HepG2 (cell line): ENCODE results near the gene SMARCA2. TPM values are rescaled to one million over a fixed set of nuclear protein-coding genes. Genes with fewer than 3 reads are reported as not detected.
A peak's percentile ranks its signal among the peaks of the same experiment; 100 is the strongest.

Experiments used
- ATAC-seq: fragments of 200-7000 bp; cut with Tn5 transposase; 3 replicates; pipeline ENCODE4 v1.9.1; 2020; ENCODE audit warnings: mild to moderate bottlenecking, moderate library complexity
- BruUV-seq: library from RNA; stranded (reverse); fragments of 400-500 nt; replicated peaks from 2 replicates; lab custom pipeline; 2021; lab: Mats Ljungman, UMichigan
- CTCF ChIA-PET: fragments of 300-600 bp; formaldehyde crosslinking; extraction: SDS; loops from one replicate; lab custom pipeline; 2021; ENCODE audit warnings: low total read pairs, inconsistent platforms, low intra/inter-chr PET ratio; lab: Yijun Ruan, JAX
- POLR2A ChIA-PET: fragments of 350-600 bp; sonication (Branson Sonifier 250); formaldehyde crosslinking; loops from one replicate; lab custom pipeline; 2020; ENCODE audit warnings: antibody characterized with exemption, inconsistent platforms; lab: Yijun Ruan, JAX
- DNase-seq: peaks from one replicate; pipeline ENCODE4 v3.0.0-alpha.2; 2015; ENCODE audit warnings: low spot score
- FAIRE-seq: peaks from 3 replicates; lab custom pipeline; 2011; peaks lifted over from hg19 to GRCh38; lab: Jason Lieb, UNC
- H2AFZ ChIP-seq: one replicate; pipeline ENCODE4 v1.6.1; 2011; ENCODE audit warnings: low read length, inconsistent platforms
- H3K27ac ChIP-seq: fragments of 300-600 bp; 3 replicates; pipeline ENCODE4 v1.8.0; 2011; ENCODE audit warnings: mixed run types, mild to moderate bottlenecking, mixed read lengths, low read length, inconsistent platforms; ENCODE audit not compliant: insufficient read depth; ENCODE audit errors: extremely low read length
- H3K27me3 ChIP-seq, 2 experiments: fragments of 200-600 bp in 1 of 2; 2 replicates in 1 of 2; 3 replicates in 1 of 2; pipeline versions ENCODE4 v1.6.0 to v1.8.0; 2011; ENCODE audit warnings: low read length in 2 of 2, mild to moderate bottlenecking in 2 of 2, moderate library complexity in 2 of 2, inconsistent platforms in 1 of 2; ENCODE audit not compliant: insufficient read depth in 2 of 2, control insufficient read depth in 1 of 2
- H3K36me3 ChIP-seq, 2 experiments: fragments of 200-600 bp in 1 of 2; replicated peaks in 1 of 2; 2 replicates in 1 of 2; 3 replicates in 1 of 2; pipeline versions ENCODE4 v1.5.1 to v1.8.0; 2011; ENCODE audit warnings: low read length in 2 of 2, inconsistent platforms in 1 of 2; ENCODE audit not compliant: insufficient read depth in 2 of 2, control insufficient read depth in 1 of 2
- H3K4me1 ChIP-seq: 2 replicates; pipeline ENCODE4 v1.5.1; 2012; ENCODE audit warnings: low read length, inconsistent platforms; ENCODE audit not compliant: insufficient read depth
- H3K4me2 ChIP-seq: 2 replicates; pipeline ENCODE4 v1.6.0; 2011; ENCODE audit warnings: low read depth, low read length, inconsistent platforms
- H3K4me3 ChIP-seq, 3 experiments: fragments of 200-600 bp in 1 of 3; sonication (generic), shearing (Covaris generic) in 1 of 3; replicated peaks in 1 of 3; 2 replicates each; pipeline ENCODE4 v1.5.1; 2011 to 2016; ENCODE audit warnings: low read length in 3 of 3, inconsistent platforms in 2 of 3, low read depth in 2 of 3, mild to moderate bottlenecking in 2 of 3, control low read depth in 1 of 3, mixed read lengths in 1 of 3; ENCODE audit not compliant: insufficient read depth in 1 of 3
- H3K79me2 ChIP-seq: one replicate; pipeline ENCODE4 v1.6.1; 2011; ENCODE audit warnings: low read length, inconsistent platforms; ENCODE audit not compliant: insufficient read depth
- H3K9ac ChIP-seq: 2 replicates; pipeline ENCODE4 v1.6.0; 2011; ENCODE audit warnings: mild to moderate bottlenecking, low read depth, low read length, inconsistent platforms; ENCODE audit not compliant: insufficient read depth
- H3K9me3 ChIP-seq: 2 replicates; pipeline ENCODE4 v1.5.1; 2012; ENCODE audit warnings: mild to moderate bottlenecking, low read length
- H4K20me1 ChIP-seq: 2 replicates; pipeline ENCODE4 v1.6.0; 2011; ENCODE audit warnings: inconsistent platforms, mild to moderate bottlenecking, low read length, moderate library complexity; ENCODE audit not compliant: insufficient read depth
- ARNTL ChIP-seq: sonication (generic); formaldehyde crosslinking; IDR thresholded peaks from 2 replicates; pipeline ENCODE4 v1.4.0; 2020; ENCODE audit warnings: mild to moderate bottlenecking, missing genetic modification reagents
- BRCA1 ChIP-seq: sonication (generic); formaldehyde crosslinking; IDR thresholded peaks from 2 replicates; pipeline ENCODE4 v1.4.0; 2020; ENCODE audit warnings: missing genetic modification reagents
- CENPT ChIP-seq: sonication (generic); formaldehyde crosslinking; IDR thresholded peaks from 2 replicates; pipeline ENCODE4 v1.8.0; 2022; ENCODE audit warnings: low read depth, mild to moderate bottlenecking, moderate library complexity, missing genetic modification reagents
- FOXC1 ChIP-seq: sonication (generic); formaldehyde crosslinking; IDR thresholded peaks from 2 replicates; pipeline ENCODE4 v1.8.0; 2022; ENCODE audit warnings: mild to moderate bottlenecking, missing genetic modification reagents, borderline replicate concordance
- HDAC1 ChIP-seq: sonication (generic); formaldehyde crosslinking; IDR thresholded peaks from 2 replicates; pipeline ENCODE4 v1.5.1; 2020; ENCODE audit warnings: mild to moderate bottlenecking, missing genetic modification reagents
- HES4 ChIP-seq: sonication (generic); formaldehyde crosslinking; IDR thresholded peaks from 2 replicates; pipeline ENCODE4 v1.9.0; 2021; ENCODE audit warnings: mild to moderate bottlenecking, missing genetic modification reagents, borderline replicate concordance
- HNRNPLL ChIP-seq: fragments of 200-400 bp; formaldehyde crosslinking; IDR thresholded peaks from 2 replicates; pipeline ENCODE4 v1.6.1; 2017; ENCODE audit warnings: mild to moderate bottlenecking, low read depth, low read length; ENCODE audit not compliant: poor library complexity, severe bottlenecking
- IRF1 ChIP-seq: sonication (generic); formaldehyde crosslinking; IDR thresholded peaks from 2 replicates; pipeline ENCODE4 v1.4.0; 2020; ENCODE audit warnings: low read depth, mild to moderate bottlenecking, missing genetic modification reagents
- KAT7 ChIP-seq: IDR thresholded peaks from 2 replicates; pipeline ENCODE4 v1.6.1; 2018; ENCODE audit warnings: borderline replicate concordance, missing compliant biosample characterization
- MED8 ChIP-seq: sonication (generic); formaldehyde crosslinking; IDR thresholded peaks from 2 replicates; pipeline ENCODE4 v1.8.1; 2023; ENCODE audit warnings: mild to moderate bottlenecking, missing genetic modification reagents; ENCODE audit not compliant: insufficient replicate concordance
- NFKB2 ChIP-seq: sonication (generic); formaldehyde crosslinking; IDR thresholded peaks from 2 replicates; pipeline ENCODE4 v1.4.0; 2020; ENCODE audit warnings: missing genetic modification reagents, borderline replicate concordance
- RFX1 ChIP-seq: fragments of 450-650 bp; IDR thresholded peaks from 2 replicates; pipeline ENCODE4 v1.6.1; 2017
- TFAP4 ChIP-seq: sonication (generic); IDR thresholded peaks from 2 replicates; pipeline ENCODE4 v1.6.1; 2016; ENCODE audit warnings: low read depth, borderline replicate concordance
- THAP8 ChIP-seq: sonication (generic); formaldehyde crosslinking; IDR thresholded peaks from 2 replicates; pipeline ENCODE4 v1.5.1; 2020; ENCODE audit warnings: missing genetic modification reagents, mild to moderate bottlenecking, borderline replicate concordance
- ZBTB38 ChIP-seq: sonication (generic); formaldehyde crosslinking; IDR thresholded peaks from 2 replicates; pipeline ENCODE4 v1.5.1; 2020; ENCODE audit warnings: mild to moderate bottlenecking, missing genetic modification reagents
- ZC3H13 ChIP-seq: sonication (generic); formaldehyde crosslinking; IDR thresholded peaks from 2 replicates; pipeline ENCODE4 v1.8.1; 2023; ENCODE audit warnings: mild to moderate bottlenecking, missing genetic modification reagents, moderate library complexity
- ZMAT3 ChIP-seq: sonication (generic); formaldehyde crosslinking; conservative IDR thresholded peaks from 2 replicates; pipeline ENCODE4 v1.7.0; 2021; ENCODE audit warnings: missing genetic modification reagents
- ZNF326 ChIP-seq: sonication (generic); formaldehyde crosslinking; IDR thresholded peaks from 2 replicates; pipeline ENCODE4 v1.4.0; 2020; ENCODE audit warnings: missing genetic modification reagents, borderline replicate concordance
- ZNF564 ChIP-seq: sonication (generic); formaldehyde crosslinking; IDR thresholded peaks from 2 replicates; pipeline ENCODE4 v1.8.1; 2023; ENCODE audit warnings: mild to moderate bottlenecking, missing genetic modification reagents
- ZSCAN30 ChIP-seq: sonication (generic); formaldehyde crosslinking; IDR thresholded peaks from 2 replicates; pipeline ENCODE4 v1.5.0; 2020; ENCODE audit warnings: mild to moderate bottlenecking, missing genetic modification reagents
- WGBS: methylation state at CpG from one replicate; pipeline ENCODE4 v1.1.6; 2017; ENCODE audit warnings: low lambda C conversion rate; 5-methylcytosine and 5-hydroxymethylcytosine counted together
- in situ Hi-C: cut with HindIII; loops from 2 replicates; pipeline ENCODE4 v1.10.0; 2017; ENCODE audit warnings: low pct_unique_long_range_greater_than_20kb; ENCODE audit not compliant: extremely low pct_ligation_motif_present
- intact Hi-C: fragments of 100-400 bp; cut with micrococcal nuclease; formaldehyde crosslinking; loops from one replicate; pipeline ENCODE4 v1.10.0; 2022; ENCODE audit not compliant: unreplicated experiment
- polyA plus RNA-seq, 8 experiments: library from polyadenylated mRNA; depleted of rRNA in 3 of 8; stranded (reverse) in 7 of 8; unstranded in 1 of 8; fragments of >200 nt; fragmentation: Illumina TruSeq in 4 of 8; extraction: Trizol in 4 of 8; gene quantifications; 2 replicates each; pipeline versions ENCODE4 v1.2.1 to v1.2.3, GENCODE V29; 2011 to 2016; ENCODE audit warnings: low read depth in 4 of 8, missing spikeins in 1 of 8, mixed read lengths in 1 of 8; ENCODE audit not compliant: insufficient read depth in 1 of 8
- total RNA-seq, 5 experiments: library from RNA; depleted of rRNA; stranded (reverse); fragments of >200 nt; fragmentation: Illumina TruSeq; extraction: Trizol; gene quantifications; 2 replicates each; pipeline ENCODE4 v1.2.3, GENCODE V29; 2016; ENCODE audit warnings: low read depth in 1 of 5

SMARCA2 gene
- total and polyA plus RNA-seq, 2 of the 13 experiments (the other 11 are each of a cell fraction or from before 2014, with no cell fraction given): 22.5 to 23.7 TPM

- no TSS peak for BruUV-seq
- Histone ChIP-seq H3K4me1 (peaks cover 19% of the 10 kb centered on the region), H4K20me1 (no peaks in the 10 kb centered on the region), H3K79me2 (peaks cover 25% of the 10 kb centered on the region), H3K36me3 (no peaks in the 10 kb centered on the region), H3K4me3 (peak overlapping the region; percentile 76 to 84 (median 84)), H3K9ac (peak overlapping the region; percentile 68), H3K27me3 (peaks cover 0 to 21% of the 10 kb centered on the region in 2 experiments; a peak in 3 of 5 replicates), H2AFZ (no peak overlapping the region), H3K4me2 (peak overlapping the region; percentile 93), H3K9me3 (no peaks in the 10 kb centered on the region), H3K27ac (peak overlapping the region; percentile 67)
- intact Hi-C loops: loop anchor here (5.0 kb wide), 1 partner anchor 51 kb away; no protein-coding TSS in a partner anchor
- in situ Hi-C loops: loop anchor here (25.0 kb wide), 1 partner anchor 821 kb away; the partner anchor contains the start of gene PUM3
- 0% methylated on average over 31 of the region's 85 CpGs for WGBS
- ChIA-PET CTCF (no interaction called here), POLR2A (no interaction called here)
- DNase-seq (peak; percentile 45), ATAC-seq (peak; percentile 37), FAIRE-seq (no peak)
- TF ChIP-seq ZC3H13 (CRISPR knock-in tag) (0 out of 2 replicates have a peak, but pooled peaks have one; percentile 13), ZNF564 (CRISPR knock-in tag) (peak; percentile 74), IRF1 (CRISPR knock-in tag) (no peak), RFX1 (no peak), TFAP4 (no peak), NFKB2 (no peak; the same call in 1 of the 2 replicates), THAP8 (0 out of 2 replicates have a peak, but pooled peaks have one; percentile 51), ZBTB38 (CRISPR knock-in tag) (no peak), HES4 (CRISPR knock-in tag) (no peak), ARNTL (CRISPR knock-in tag) (no peak), BRCA1 (CRISPR knock-in tag) (no peak), KAT7 (CRISPR knock-in tag) (no peak; the same call in 1 of the 2 replicates), HNRNPLL (peak; percentile 8), ZSCAN30 (CRISPR knock-in tag) (no peak), CENPT (no peak), HDAC1 (CRISPR knock-in tag) (no peak; the same call in none of the 2 replicates), MED8 (CRISPR knock-in tag) (no peak), FOXC1 (CRISPR knock-in tag) (no peak), ZNF326 (no peak), ZMAT3 (CRISPR knock-in tag) (0 out of 2 replicates have a peak, but pooled peaks have one; percentile 47)
Observed at GRCh38 chr9:2016408-2017330, 1.5 kb downstream of the SMARCA2 start.
